GM23338 (cell line): ENCODE results near the gene AGXT2. TPM values are rescaled to one million over a fixed set of nuclear protein-coding genes. Genes with fewer than 3 reads are reported as not detected.

Experiments used
- ATAC-seq: fragments of 200-7000 bp; cut with Tn5 transposase; 3 replicates; pipeline ENCODE4 v1.9.1; 2020
- DNase-seq: peaks from one replicate; pipeline ENCODE4 v3.0.0-alpha.2; 2015; ENCODE audit warnings: low spot score
- H2AFZ ChIP-seq: fragments of 200-600 bp; sonication (generic); 2 replicates; pipeline ENCODE4 v1.8.0; 2016; ENCODE audit warnings: antibody characterized with exemption, mild to moderate bottlenecking, moderate library complexity
- H3F3A ChIP-seq: fragments of 200-600 bp; sonication (generic); replicated peaks from 2 replicates; pipeline ENCODE4 v1.8.0; 2017; ENCODE audit warnings: antibody characterized with exemption, mixed run types, low read depth
- H3K27ac ChIP-seq: fragments of 200-600 bp; sonication (generic); 2 replicates; pipeline ENCODE4 v1.6.1; 2016; ENCODE audit warnings: low read depth
- H3K27me3 ChIP-seq: fragments of 200-600 bp; sonication (generic); 2 replicates; pipeline ENCODE4 v1.8.0; 2016; ENCODE audit warnings: mild to moderate bottlenecking, mixed run types, moderate library complexity; ENCODE audit not compliant: insufficient read depth
- H3K36me3 ChIP-seq: fragments of 200-600 bp; sonication (generic); 2 replicates; pipeline ENCODE4 v1.8.0; 2016; ENCODE audit warnings: mild to moderate bottlenecking; ENCODE audit not compliant: insufficient read depth
- H3K4me1 ChIP-seq: fragments of 200-600 bp; sonication (generic); 2 replicates; pipeline ENCODE4 v1.8.0; 2016; ENCODE audit warnings: mild to moderate bottlenecking, moderate library complexity; ENCODE audit not compliant: insufficient read depth
- H3K4me2 ChIP-seq: fragments of 200-600 bp; sonication (generic); 2 replicates; pipeline ENCODE4 v1.7.1; 2017; ENCODE audit warnings: mixed run types
- H3K4me3 ChIP-seq: fragments of 200-600 bp; sonication (generic); 2 replicates; pipeline ENCODE4 v1.6.1; 2016; ENCODE audit warnings: mixed run types
- H3K79me2 ChIP-seq: fragments of 200-600 bp; sonication (generic); replicated peaks from 2 replicates; pipeline ENCODE4 v1.8.0; 2017; ENCODE audit warnings: mild to moderate bottlenecking; ENCODE audit not compliant: insufficient read depth
- H3K9me2 ChIP-seq: fragments of 200-600 bp; sonication (generic); 2 replicates; pipeline ENCODE4 v1.8.0; 2017; ENCODE audit not compliant: insufficient read depth
- H4K20me1 ChIP-seq: fragments of 200-600 bp; sonication (generic); replicated peaks from 2 replicates; pipeline ENCODE4 v1.8.0; 2017; ENCODE audit warnings: mild to moderate bottlenecking; ENCODE audit not compliant: insufficient read depth
- H3K27ac Mint-ChIP-seq: 2 replicates; pipeline ENCODE4 v1.8.0; 2020; ENCODE audit warnings: inconsistent platforms, mild to moderate bottlenecking, moderate library complexity, mixed read lengths
- H3K27me3 Mint-ChIP-seq: 3 replicates; pipeline ENCODE4 v1.8.0; 2022; ENCODE audit warnings: low read depth, mild to moderate bottlenecking, moderate library complexity, mixed read lengths, inconsistent platforms; ENCODE audit not compliant: insufficient read depth, poor library complexity
- H3K36me3 Mint-ChIP-seq: 3 replicates; pipeline ENCODE4 v1.8.0; 2021; ENCODE audit warnings: low read depth, mild to moderate bottlenecking, inconsistent platforms, moderate library complexity, mixed read lengths
- H3K4me1 Mint-ChIP-seq: 3 replicates; pipeline ENCODE4 v1.8.0; 2020; ENCODE audit warnings: mild to moderate bottlenecking, inconsistent platforms, mixed read lengths
- H3K4me3 Mint-ChIP-seq: 3 replicates; pipeline ENCODE4 v1.8.0; 2021; ENCODE audit warnings: moderate library complexity, mild to moderate bottlenecking, inconsistent platforms, mixed read lengths
- H3K9me3 Mint-ChIP-seq: 3 replicates; pipeline ENCODE4 v1.8.0; 2020; ENCODE audit warnings: moderate library complexity, mild to moderate bottlenecking, inconsistent platforms, mixed read lengths
- CREB1 ChIP-seq: fragments of 250-450 bp; sonication (Bioruptor Pico); IDR thresholded peaks from 2 replicates; pipeline ENCODE4 v1.5.0; 2020; ENCODE audit warnings: low read depth, mild to moderate bottlenecking, moderate library complexity
- EZH2phosphoT487 ChIP-seq: fragments of 200-600 bp; sonication (generic); IDR thresholded peaks from one replicate; pipeline ENCODE4 v1.8.1; 2018; ENCODE audit warnings: antibody characterized with exemption; ENCODE audit not compliant: unreplicated experiment
- NANOG ChIP-seq: IDR thresholded peaks from 2 replicates; pipeline ENCODE4 v1.6.1; 2016; ENCODE audit warnings: antibody characterized with exemption, borderline replicate concordance
- POLR2AphosphoS5 ChIP-seq: IDR thresholded peaks from 2 replicates; pipeline ENCODE4 v1.6.1; 2016; ENCODE audit warnings: antibody characterized with exemption, low read depth
- ZNF114 ChIP-seq: fragments of 250-450 bp; sonication (Bioruptor Pico); IDR thresholded peaks from 2 replicates; pipeline ENCODE4 v1.5.0; 2020; ENCODE audit warnings: mild to moderate bottlenecking, moderate library complexity
- ZNF331 ChIP-seq: fragments of 250-450 bp; sonication (Bioruptor Pico); IDR thresholded peaks from 2 replicates; pipeline ENCODE4 v1.5.0; 2020; ENCODE audit warnings: low read depth, mild to moderate bottlenecking, moderate library complexity
- polyA plus RNA-seq: library from polyadenylated mRNA; unstranded; fragments of >200 nt; fragmentation: Nextera tagmentation; extraction: Ambion mirVana; gene quantifications from 2 replicates; pipeline ENCODE4 v1.2.1, GENCODE V29; 2016
- total RNA-seq: library from RNA; depleted of rRNA; stranded (reverse); fragments of >200 nt; shearing (Covaris generic); gene quantifications from 2 replicates; pipeline ENCODE4 v1.2.3, GENCODE V29; 2014
- TF ChIP-seq, protein P1 (sequence below), 2 experiments: fragments of 200-600 bp in 1 of 2; sonication (generic) in 1 of 2; conservative IDR thresholded peaks; 2 replicates each; pipeline versions ENCODE4 v1.5.1 to v1.6.1; 2016 to 2017; ENCODE audit warnings: antibody characterized with exemption in 2 of 2, low read depth in 2 of 2, mild to moderate bottlenecking in 2 of 2, moderate library complexity in 1 of 2

AGXT2 gene
- total and polyA plus RNA-seq, 2 experiments from 2014 or later = not detected

DNA sequence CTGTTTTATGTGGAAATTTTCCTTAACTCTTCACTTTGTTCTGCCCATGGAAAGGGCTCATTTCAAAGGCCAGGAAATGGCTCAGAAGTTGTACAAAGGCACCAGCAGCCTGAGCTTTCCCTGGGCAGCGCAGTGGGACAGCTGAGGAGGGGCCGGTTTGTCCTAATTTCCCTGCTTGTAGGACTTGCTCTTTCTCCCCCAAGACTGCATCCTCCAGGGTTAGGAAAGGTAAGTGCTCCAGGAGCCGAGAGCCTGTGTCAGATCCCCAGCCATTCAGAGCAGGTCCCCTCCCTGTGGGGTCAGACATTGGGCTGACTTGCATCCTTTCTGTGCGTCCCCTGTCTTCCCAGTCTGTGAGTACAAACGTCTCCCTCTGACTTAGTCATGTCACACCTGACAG, 43.5 kb downstream of the AGXT2 start:
- H3K27ac ChIP-seq = no peak overlapping the region
- no peaks in the 10 kb centered on the region for H3K36me3 ChIP-seq
- Mint-ChIP-seq H3K4me3 (no peak overlapping the region), H3K4me1 (peaks cover 14% of the 10 kb centered on the region), H3K9me3 (no peaks in the 10 kb centered on the region), H3K36me3 (no peaks in the 10 kb centered on the region), H3K27me3 (peaks cover 7% of the 10 kb centered on the region), H3K27ac (no peak overlapping the region)
- peak overlapping the region; percentile 80 for H2AFZ ChIP-seq
- DNase-seq (peak; percentile 8), ATAC-seq (peak; percentile 16; the same call in 1 of the 3 replicates)
- no peak overlapping the region for H3K4me3 ChIP-seq
- TF ChIP-seq NANOG (peak; percentile 33; the same call in 1 of the 2 replicates), EZH2phosphoT487 (no peak)
- no peaks in the 10 kb centered on the region for H3K9me2 ChIP-seq
- peak overlapping the region; percentile 59; the same call in 1 of the 2 replicates for H3K4me2 ChIP-seq
- H3K27me3 ChIP-seq = no peaks in the 10 kb centered on the region
- no peaks in the 10 kb centered on the region for H3K79me2 ChIP-seq
- H3K4me1 ChIP-seq = peaks cover 15% of the 10 kb centered on the region
- H4K20me1 ChIP-seq = no peaks in the 10 kb centered on the region
- no peaks in the 10 kb centered on the region for H3F3A ChIP-seq

GRCh38 chr5:35003018-35003957, 44.5 kb downstream of the AGXT2 start:
- Mint-ChIP-seq H3K36me3 (no peaks in the 10 kb centered on the region), H3K27ac (no peak overlapping the region), H3K4me3 (no peak overlapping the region), H3K9me3 (no peaks in the 10 kb centered on the region), H3K27me3 (peaks cover 7% of the 10 kb centered on the region), H3K4me1 (peaks cover 14% of the 10 kb centered on the region)
- no peak for TF ChIP-seq CREB1 (CRISPR knock-in tag)
- TF ChIP-seq, protein P1, sequence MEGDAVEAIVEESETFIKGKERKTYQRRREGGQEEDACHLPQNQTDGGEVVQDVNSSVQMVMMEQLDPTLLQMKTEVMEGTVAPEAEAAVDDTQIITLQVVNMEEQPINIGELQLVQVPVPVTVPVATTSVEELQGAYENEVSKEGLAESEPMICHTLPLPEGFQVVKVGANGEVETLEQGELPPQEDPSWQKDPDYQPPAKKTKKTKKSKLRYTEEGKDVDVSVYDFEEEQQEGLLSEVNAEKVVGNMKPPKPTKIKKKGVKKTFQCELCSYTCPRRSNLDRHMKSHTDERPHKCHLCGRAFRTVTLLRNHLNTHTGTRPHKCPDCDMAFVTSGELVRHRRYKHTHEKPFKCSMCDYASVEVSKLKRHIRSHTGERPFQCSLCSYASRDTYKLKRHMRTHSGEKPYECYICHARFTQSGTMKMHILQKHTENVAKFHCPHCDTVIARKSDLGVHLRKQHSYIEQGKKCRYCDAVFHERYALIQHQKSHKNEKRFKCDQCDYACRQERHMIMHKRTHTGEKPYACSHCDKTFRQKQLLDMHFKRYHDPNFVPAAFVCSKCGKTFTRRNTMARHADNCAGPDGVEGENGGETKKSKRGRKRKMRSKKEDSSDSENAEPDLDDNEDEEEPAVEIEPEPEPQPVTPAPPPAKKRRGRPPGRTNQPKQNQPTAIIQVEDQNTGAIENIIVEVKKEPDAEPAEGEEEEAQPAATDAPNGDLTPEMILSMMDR (conservative IDR thresholded peaks at IDR 0.05; ENCODE audit: low read depth in 2 of 2) = peak; percentile 90 to 99
- ATAC-seq (peak; percentile 93), DNase-seq (peak; percentile 85)
- Histone ChIP-seq H3K4me1 (peaks cover 15% of the 10 kb centered on the region), H3K9me2 (no peaks in the 10 kb centered on the region), H2AFZ (peak overlapping the region; percentile 91; the same call in 1 of the 2 replicates), H3K36me3 (no peaks in the 10 kb centered on the region; the same call in 1 of the 2 replicates), H4K20me1 (no peaks in the 10 kb centered on the region), H3K4me2 (0 out of 2 replicates have a peak overlapping the region, but pooled peaks have one; percentile 59), H3K4me3 (no peak overlapping the region), H3K27ac (no peak overlapping the region), H3K27me3 (no peaks in the 10 kb centered on the region), H3F3A (no peaks in the 10 kb centered on the region), H3K79me2 (no peaks in the 10 kb centered on the region)

- Histone ChIP-seq H3K27me3 (no peaks in the 10 kb centered on the region), H2AFZ (peak overlapping the region; percentile 91), H3K4me1 (peaks cover 15% of the 10 kb centered on the region), H3K9me2 (no peaks in the 10 kb centered on the region), H3K79me2 (no peaks in the 10 kb centered on the region), H4K20me1 (no peaks in the 10 kb centered on the region), H3K36me3 (no peaks in the 10 kb centered on the region; the same call in 1 of the 2 replicates), H3K27ac (no peak overlapping the region), H3K4me2 (no peak overlapping the region), H3F3A (no peaks in the 10 kb centered on the region), H3K4me3 (no peak overlapping the region)
- ATAC-seq = no peak
- H3K36me3 Mint-ChIP-seq = no peaks in the 10 kb centered on the region
- peak; percentile 4 for DNase-seq
- H3K27me3 Mint-ChIP-seq = peaks cover 7% of the 10 kb centered on the region
- peaks cover 14% of the 10 kb centered on the region for H3K4me1 Mint-ChIP-seq
- H3K27ac Mint-ChIP-seq = no peak overlapping the region
- no peak overlapping the region for H3K4me3 Mint-ChIP-seq
- no peaks in the 10 kb centered on the region for H3K9me3 Mint-ChIP-seq
- TF ChIP-seq, protein P1 (conservative IDR thresholded peaks at IDR 0.05; ENCODE audit: low read depth in 2 of 2) = peak; percentile 19 to 50; a peak in 3 of 4 replicates
- TF ChIP-seq ZNF114 (CRISPR knock-in tag) (no peak), ZNF331 (CRISPR knock-in tag) (no peak), POLR2AphosphoS5 (no peak)
Observed at GRCh38 chr5:35002459-35002858, 45.3 kb downstream of the AGXT2 start.
